Measurements from ENCODE around the gene SYPL2.

DNA sequence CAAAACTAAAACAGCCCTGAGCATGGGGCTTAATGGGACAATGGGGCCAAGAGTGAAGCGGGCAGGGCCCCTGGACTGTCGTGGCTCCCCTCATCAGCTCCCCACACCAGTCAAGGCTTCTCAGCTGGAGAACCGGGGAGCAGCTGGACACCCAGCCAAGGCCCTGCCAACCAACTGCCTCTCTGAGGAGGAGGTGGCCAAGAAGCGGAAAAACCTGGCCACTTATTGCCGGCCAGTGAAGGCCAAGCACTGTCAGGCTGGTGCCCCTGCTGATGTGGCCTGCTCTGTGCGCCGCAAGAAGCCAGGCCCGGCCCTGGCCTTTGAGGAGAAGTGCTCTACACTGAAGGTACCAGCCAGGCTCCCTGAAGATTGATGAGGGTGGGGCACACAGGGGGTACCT, 25.0 kb downstream of the SYPL2 start:
- TF ChIP-seq ZFP3 (CRISPR knock-in tag; IDR thresholded peaks at IDR 0.05) (no peak), ISL1 (CRISPR knock-in tag; IDR thresholded peaks at IDR 0.05) (no peak), PPARA (CRISPR knock-in tag; IDR thresholded peaks at IDR 0.05; ENCODE audit: borderline replicate concordance) (no peak), GLIS3 (CRISPR knock-in tag; IDR thresholded peaks at IDR 0.05) (no peak), BACH2 (CRISPR knock-in tag; IDR thresholded peaks at IDR 0.05; ENCODE audit: borderline replicate concordance) (no peak), ARNTL (CRISPR knock-in tag; IDR thresholded peaks at IDR 0.05; ENCODE audit: borderline replicate concordance, low read depth) (no peak), TOX (CRISPR knock-in tag; IDR thresholded peaks at IDR 0.05; ENCODE audit: borderline replicate concordance) (no peak), CSDC2 (CRISPR knock-in tag; IDR thresholded peaks at IDR 0.05) (no peak)
- TF ChIP-seq, protein P1, sequence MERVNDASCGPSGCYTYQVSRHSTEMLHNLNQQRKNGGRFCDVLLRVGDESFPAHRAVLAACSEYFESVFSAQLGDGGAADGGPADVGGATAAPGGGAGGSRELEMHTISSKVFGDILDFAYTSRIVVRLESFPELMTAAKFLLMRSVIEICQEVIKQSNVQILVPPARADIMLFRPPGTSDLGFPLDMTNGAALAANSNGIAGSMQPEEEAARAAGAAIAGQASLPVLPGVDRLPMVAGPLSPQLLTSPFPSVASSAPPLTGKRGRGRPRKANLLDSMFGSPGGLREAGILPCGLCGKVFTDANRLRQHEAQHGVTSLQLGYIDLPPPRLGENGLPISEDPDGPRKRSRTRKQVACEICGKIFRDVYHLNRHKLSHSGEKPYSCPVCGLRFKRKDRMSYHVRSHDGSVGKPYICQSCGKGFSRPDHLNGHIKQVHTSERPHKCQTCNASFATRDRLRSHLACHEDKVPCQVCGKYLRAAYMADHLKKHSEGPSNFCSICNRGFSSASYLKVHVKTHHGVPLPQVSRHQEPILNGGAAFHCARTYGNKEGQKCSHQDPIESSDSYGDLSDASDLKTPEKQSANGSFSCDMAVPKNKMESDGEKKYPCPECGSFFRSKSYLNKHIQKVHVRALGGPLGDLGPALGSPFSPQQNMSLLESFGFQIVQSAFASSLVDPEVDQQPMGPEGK (CRISPR knock-in tag; IDR thresholded peaks at IDR 0.05; ENCODE audit: borderline replicate concordance): no peak
- TF ChIP-seq, protein P2, sequence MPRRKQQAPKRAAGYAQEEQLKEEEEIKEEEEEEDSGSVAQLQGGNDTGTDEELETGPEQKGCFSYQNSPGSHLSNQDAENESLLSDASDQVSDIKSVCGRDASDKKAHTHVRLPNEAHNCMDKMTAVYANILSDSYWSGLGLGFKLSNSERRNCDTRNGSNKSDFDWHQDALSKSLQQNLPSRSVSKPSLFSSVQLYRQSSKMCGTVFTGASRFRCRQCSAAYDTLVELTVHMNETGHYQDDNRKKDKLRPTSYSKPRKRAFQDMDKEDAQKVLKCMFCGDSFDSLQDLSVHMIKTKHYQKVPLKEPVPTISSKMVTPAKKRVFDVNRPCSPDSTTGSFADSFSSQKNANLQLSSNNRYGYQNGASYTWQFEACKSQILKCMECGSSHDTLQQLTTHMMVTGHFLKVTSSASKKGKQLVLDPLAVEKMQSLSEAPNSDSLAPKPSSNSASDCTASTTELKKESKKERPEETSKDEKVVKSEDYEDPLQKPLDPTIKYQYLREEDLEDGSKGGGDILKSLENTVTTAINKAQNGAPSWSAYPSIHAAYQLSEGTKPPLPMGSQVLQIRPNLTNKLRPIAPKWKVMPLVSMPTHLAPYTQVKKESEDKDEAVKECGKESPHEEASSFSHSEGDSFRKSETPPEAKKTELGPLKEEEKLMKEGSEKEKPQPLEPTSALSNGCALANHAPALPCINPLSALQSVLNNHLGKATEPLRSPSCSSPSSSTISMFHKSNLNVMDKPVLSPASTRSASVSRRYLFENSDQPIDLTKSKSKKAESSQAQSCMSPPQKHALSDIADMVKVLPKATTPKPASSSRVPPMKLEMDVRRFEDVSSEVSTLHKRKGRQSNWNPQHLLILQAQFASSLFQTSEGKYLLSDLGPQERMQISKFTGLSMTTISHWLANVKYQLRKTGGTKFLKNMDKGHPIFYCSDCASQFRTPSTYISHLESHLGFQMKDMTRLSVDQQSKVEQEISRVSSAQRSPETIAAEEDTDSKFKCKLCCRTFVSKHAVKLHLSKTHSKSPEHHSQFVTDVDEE (CRISPR knock-in tag; IDR thresholded peaks at IDR 0.05): no peak
- TF ChIP-seq, protein P3, sequence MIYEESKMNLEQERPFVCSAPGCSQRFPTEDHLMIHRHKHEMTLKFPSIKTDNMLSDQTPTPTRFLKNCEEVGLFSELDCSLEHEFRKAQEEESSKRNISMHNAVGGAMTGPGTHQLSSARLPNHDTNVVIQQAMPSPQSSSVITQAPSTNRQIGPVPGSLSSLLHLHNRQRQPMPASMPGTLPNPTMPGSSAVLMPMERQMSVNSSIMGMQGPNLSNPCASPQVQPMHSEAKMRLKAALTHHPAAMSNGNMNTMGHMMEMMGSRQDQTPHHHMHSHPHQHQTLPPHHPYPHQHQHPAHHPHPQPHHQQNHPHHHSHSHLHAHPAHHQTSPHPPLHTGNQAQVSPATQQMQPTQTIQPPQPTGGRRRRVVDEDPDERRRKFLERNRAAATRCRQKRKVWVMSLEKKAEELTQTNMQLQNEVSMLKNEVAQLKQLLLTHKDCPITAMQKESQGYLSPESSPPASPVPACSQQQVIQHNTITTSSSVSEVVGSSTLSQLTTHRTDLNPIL (CRISPR knock-in tag; IDR thresholded peaks at IDR 0.05; ENCODE audit: low read depth): no peak
